ENCODE data around the gene MRPL40. TPM values are rescaled to one million over a fixed set of nuclear protein-coding genes. Genes with fewer than 3 reads are reported as not detected.
A peak's percentile ranks its signal among the peaks of the same experiment; 100 is the strongest.

MRPL40 gene
- total RNA-seq, 2 donors from 2014 or later = 31.9 to 40.9 TPM

DNA sequence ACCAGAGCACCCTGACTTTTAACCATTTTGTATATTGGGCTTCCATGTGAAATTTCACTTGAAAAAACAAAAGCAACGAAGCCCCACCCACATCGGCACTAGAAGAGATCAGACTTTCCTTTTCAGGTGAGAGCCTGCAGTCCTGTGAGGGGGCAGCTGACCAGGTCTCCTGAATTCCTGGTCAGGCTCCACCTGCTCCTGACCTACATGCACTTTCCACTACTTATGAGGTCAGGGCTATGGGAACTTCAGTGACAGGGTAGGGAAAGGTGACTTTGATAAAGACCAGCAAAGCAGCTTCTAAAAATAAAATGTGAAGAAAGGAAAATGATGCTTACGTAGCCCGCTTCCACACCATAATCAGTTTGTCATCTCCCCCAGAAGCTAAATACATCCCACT, 25.5 kb upstream of the MRPL40 start:
- DNase-seq (ENCODE audit: low spot score) = no peak
- Histone ChIP-seq H3K4me3 (no peak overlapping the region), H3K36me3 (peaks cover 47% of the 10 kb centered on the region), H3K27ac (no peak overlapping the region), H3K9me3 (no peaks in the 10 kb centered on the region), H3K4me1 (peaks cover 0 to 26% of the 10 kb centered on the region in 2 donors), H3K27me3 (no peaks in the 10 kb centered on the region)
- no peak for TF ChIP-seq CTCF (IDR thresholded peaks at IDR 0.05)

DNA sequence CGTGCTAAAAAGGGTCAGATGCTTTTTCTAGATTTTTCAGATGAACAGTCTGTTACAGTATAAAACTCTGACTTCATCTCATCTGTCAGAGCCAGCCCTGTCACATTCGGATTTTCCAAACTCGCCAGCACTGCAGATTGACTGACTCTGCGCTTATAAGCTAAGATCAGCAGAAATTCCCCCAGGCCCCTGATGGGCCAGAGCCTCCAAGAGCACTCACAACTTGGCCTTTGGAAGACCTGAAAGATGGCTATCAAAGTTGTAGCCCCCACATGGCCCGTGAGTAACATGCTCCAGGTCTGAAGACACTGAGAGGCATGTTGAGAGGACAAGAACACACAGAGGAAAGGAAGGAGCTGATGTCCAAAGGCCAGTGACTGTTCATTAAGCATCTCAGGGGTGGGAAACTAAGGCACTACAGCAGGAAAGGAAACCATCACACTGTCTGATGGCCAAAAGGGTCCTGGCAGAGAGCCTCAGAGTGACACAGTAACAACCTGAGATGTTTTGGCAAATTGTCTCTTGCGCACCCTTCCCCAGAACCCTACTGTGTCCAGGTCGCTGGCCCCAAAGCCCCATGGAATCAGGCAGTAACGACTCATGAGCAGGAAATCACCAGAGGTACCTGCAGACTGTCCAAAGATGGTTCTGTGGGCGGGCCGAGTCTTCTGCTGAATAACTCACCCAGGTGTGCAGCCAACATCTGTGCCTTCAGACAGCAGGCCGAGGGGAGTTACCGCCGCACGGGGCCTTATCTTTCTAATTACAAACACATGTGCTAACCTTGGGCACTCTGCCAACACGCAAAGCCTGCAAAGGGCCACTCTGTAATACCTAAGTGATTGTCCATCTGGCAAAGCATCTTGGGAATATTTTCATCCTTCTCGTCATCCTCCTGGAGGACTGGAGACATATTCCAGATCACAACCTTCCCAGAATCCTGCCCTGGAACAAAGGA, 24.4 kb upstream of the MRPL40 start:
- H3K4me1 ChIP-seq = peaks cover 0 to 32% of the 10 kb centered on the region in 2 donors
- no peaks in the 10 kb centered on the region for H3K9me3 ChIP-seq
- H3K36me3 ChIP-seq = peaks cover 47% of the 10 kb centered on the region
- TF ChIP-seq CTCF (IDR thresholded peaks at IDR 0.05) = no peak
- peak overlapping the region in 1 of 2 donors; percentile 12 for H3K27ac ChIP-seq
- no peaks in the 10 kb centered on the region for H3K27me3 ChIP-seq
- no peak for DNase-seq (ENCODE audit: low spot score)
- no peak overlapping the region for H3K4me3 ChIP-seq

- H3K4me1 ChIP-seq = peaks cover 0 to 32% of the 10 kb centered on the region in 2 donors
- peaks cover 28% of the 10 kb centered on the region for H3K36me3 ChIP-seq
- TF ChIP-seq CTCF (IDR thresholded peaks at IDR 0.05) = no peak
- DNase-seq (ENCODE audit: low spot score) = no peak
- H3K27me3 ChIP-seq = no peaks in the 10 kb centered on the region
- peak overlapping the region in 1 of 2 donors; percentile 35 for H3K27ac ChIP-seq
- no peaks in the 10 kb centered on the region for H3K9me3 ChIP-seq
- H3K4me3 ChIP-seq = no peak overlapping the region
Measured at GRCh38 chr22:19410941-19411689, 21.2 kb upstream of the MRPL40 start.

DNA sequence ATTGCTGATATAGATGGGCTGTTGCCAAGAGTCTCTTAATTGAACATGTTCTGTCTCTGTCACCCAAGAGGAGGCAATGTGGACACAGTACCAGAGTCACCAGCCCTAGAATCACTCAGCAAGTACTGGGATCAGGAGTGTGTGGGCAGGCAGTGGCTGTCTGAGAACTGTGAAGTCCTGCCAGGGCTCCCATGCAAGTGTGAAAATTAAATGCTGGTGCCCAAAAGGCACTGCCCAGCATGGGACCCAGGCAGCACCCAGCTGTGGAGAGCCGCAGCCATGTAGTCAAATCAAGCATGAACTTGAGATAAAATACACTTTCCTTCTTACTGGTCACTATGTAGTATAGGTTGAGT, 20.7 kb upstream of the MRPL40 start:
- TF ChIP-seq CTCF (IDR thresholded peaks at IDR 0.05) = no peak
- no peaks in the 10 kb centered on the region for H3K9me3 ChIP-seq
- H3K27me3 ChIP-seq = no peaks in the 10 kb centered on the region
- H3K4me1 ChIP-seq = peaks cover 0 to 32% of the 10 kb centered on the region in 2 donors
- peak overlapping the region in 1 of 2 donors; percentile 35 for H3K27ac ChIP-seq
- DNase-seq (ENCODE audit: low spot score) = no peak
- peaks cover 23% of the 10 kb centered on the region for H3K36me3 ChIP-seq
- no peak overlapping the region for H3K4me3 ChIP-seq

DNA sequence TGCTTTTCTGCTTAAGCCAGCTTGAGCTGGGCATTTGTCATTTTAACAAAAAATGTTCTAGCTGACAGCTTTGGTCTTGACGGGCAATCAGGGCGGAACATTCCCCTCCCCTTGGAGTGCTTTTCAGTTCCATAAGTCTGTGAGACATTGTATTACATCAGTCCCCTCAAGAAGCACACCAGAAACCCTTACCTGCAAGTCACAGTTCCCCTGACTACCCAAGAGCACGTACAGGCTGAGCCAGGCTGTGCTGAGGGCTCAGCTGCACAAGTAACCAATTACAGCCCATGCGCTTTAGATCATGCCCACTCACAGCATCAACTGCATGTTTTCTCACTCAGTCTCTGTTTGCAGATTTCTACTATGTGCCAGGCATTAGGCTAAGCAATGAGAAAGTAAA, 19.9 kb upstream of the MRPL40 start:
- no peaks in the 10 kb centered on the region for H3K27me3 ChIP-seq
- no peak for TF ChIP-seq CTCF (IDR thresholded peaks at IDR 0.05)
- DNase-seq (ENCODE audit: low spot score) = no peak
- no peak overlapping the region for H3K4me3 ChIP-seq
- peaks cover 19% of the 10 kb centered on the region for H3K36me3 ChIP-seq
- H3K9me3 ChIP-seq = no peaks in the 10 kb centered on the region
- H3K4me1 ChIP-seq = peaks cover 0 to 25% of the 10 kb centered on the region in 2 donors
- H3K27ac ChIP-seq = no peak overlapping the region
